Measurements from ENCODE around the gene EIF4E1B. TPM values are rescaled to one million over a fixed set of nuclear protein-coding genes. Genes with fewer than 3 reads are reported as not detected.

EIF4E1B gene
- total and polyA plus RNA-seq, 2 donors (not counting 1 experiment from before 2014, with no cell fraction given) = not detected

DNA sequence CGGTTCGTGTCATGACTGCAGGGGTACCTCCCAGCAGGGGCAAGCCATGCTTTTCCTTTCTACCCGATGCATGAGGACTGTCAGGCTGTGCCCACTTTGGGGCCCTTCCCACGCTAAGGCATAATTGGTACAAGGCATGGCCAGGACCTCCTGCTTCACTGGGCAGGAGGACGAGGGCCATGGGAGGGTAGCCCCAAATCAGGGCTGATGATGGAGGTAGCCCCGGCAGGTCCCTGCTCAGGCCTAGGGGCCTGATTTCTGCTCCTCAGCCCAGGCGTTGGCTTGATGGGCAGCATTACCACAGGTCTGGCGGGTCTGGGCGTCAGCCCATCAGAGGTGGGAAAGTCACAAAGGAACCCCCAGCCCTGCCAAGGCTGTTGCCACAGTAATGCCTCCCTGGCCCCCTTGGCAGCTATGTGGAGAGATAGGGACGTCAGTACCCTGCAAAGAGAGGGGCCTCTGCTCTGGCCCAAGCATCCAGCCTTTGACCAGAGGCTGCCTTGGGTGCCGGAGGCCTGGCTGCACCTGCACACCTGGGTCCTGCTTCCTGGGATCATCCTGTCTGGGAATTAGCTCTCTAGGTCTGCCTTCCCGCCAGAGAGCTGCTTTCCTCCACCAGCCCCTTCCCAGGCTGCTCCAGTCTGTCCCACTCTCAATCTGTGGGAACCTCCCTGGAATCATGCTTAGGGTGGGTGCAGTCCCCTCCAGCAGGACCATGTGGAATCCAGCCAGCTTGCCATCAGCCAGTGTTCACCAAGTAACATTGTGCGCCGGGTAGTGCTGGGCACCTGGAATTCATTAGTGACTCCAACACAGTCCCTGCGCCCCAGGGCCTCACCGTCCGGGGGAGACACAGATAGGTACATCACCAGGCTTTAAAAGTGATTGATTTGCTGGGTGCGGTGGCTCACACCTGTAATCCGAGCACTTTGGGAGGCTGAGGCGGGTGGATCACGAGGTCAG lies 32.2 kb downstream of the EIF4E1B start:
- H3K79me2 ChIP-seq (ENCODE audit: control insufficient read depth, insufficient read depth, low read length) = no peaks in the 10 kb centered on the region
- no peak for TF ChIP-seq EZH2 (IDR thresholded peaks at IDR 0.05; ENCODE audit: low read length, missing control alignments)
- TF ChIP-seq, protein P1, sequence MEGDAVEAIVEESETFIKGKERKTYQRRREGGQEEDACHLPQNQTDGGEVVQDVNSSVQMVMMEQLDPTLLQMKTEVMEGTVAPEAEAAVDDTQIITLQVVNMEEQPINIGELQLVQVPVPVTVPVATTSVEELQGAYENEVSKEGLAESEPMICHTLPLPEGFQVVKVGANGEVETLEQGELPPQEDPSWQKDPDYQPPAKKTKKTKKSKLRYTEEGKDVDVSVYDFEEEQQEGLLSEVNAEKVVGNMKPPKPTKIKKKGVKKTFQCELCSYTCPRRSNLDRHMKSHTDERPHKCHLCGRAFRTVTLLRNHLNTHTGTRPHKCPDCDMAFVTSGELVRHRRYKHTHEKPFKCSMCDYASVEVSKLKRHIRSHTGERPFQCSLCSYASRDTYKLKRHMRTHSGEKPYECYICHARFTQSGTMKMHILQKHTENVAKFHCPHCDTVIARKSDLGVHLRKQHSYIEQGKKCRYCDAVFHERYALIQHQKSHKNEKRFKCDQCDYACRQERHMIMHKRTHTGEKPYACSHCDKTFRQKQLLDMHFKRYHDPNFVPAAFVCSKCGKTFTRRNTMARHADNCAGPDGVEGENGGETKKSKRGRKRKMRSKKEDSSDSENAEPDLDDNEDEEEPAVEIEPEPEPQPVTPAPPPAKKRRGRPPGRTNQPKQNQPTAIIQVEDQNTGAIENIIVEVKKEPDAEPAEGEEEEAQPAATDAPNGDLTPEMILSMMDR (conservative IDR thresholded peaks at IDR 0.05 in 1 of 2, IDR thresholded peaks at IDR 0.05 in 1 of 2; ENCODE audit: low read depth in 1 of 2, low read length in 2 of 2) = no peak
- no peaks in the 10 kb centered on the region for H3K9me3 ChIP-seq (ENCODE audit: control insufficient read depth, insufficient read depth, low read depth, low read length)
- H3K27me3 ChIP-seq (ENCODE audit: control insufficient read depth, insufficient read depth, low read length) = peaks cover 6% of the 10 kb centered on the region
- H3K4me1 ChIP-seq (ENCODE audit: control insufficient read depth, extremely low read depth, insufficient read depth, low read length) = peaks cover 2% of the 10 kb centered on the region
- no peaks in the 10 kb centered on the region for H4K20me1 ChIP-seq (ENCODE audit: control insufficient read depth, extremely low read depth, insufficient read depth, low read length)
- no peaks in the 10 kb centered on the region for H3K36me3 ChIP-seq (ENCODE audit: control insufficient read depth, insufficient read depth, low read length)
- no peak overlapping the region for H3K4me2 ChIP-seq (ENCODE audit: extremely low read depth, insufficient read depth, low read length)
- H3K27ac ChIP-seq (ENCODE audit: insufficient read depth, low read length) = no peak overlapping the region
- DNase-seq (ENCODE audit: low read depth in 2 of 2) = no peak
- no peak overlapping the region for H3K4me3 ChIP-seq (replicated peaks in 1 of 4; ENCODE audit: control extremely low read depth in 1 of 4, insufficient read depth in 1 of 4, low read depth in 3 of 4, low read length in 4 of 4)
- H2AFZ ChIP-seq (ENCODE audit: low read length) = no peak overlapping the region
- no peak overlapping the region for H3K9ac ChIP-seq (ENCODE audit: insufficient read depth, low read length)

DNA sequence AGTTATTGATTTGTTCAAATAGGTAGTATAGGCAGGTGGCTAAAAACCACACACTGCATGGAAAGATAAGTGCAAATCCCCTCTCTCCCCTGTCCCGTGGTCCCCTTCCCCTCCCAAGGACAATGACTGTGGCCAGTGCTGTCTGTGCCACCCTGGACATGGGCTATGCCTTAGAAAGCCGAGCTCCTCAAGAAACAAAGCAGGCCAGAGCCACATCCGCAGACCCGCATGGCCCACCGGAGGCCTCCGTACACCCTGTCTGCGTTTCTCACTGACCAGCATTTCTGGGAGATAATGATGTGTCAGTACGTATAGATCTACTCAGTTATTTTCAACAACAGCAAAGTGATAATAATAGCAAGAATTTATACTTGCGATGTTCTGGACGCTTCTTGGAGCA lies 33.1 kb downstream of the EIF4E1B start:
- Histone ChIP-seq H2AFZ (ENCODE audit: low read length) (no peak overlapping the region), H3K4me3 (replicated peaks in 1 of 4; ENCODE audit: control extremely low read depth in 1 of 4, insufficient read depth in 1 of 4, low read depth in 3 of 4, low read length in 4 of 4) (no peak overlapping the region), H3K4me1 (ENCODE audit: control insufficient read depth, extremely low read depth, insufficient read depth, low read length) (peaks cover 2% of the 10 kb centered on the region), H3K79me2 (ENCODE audit: control insufficient read depth, insufficient read depth, low read length) (no peaks in the 10 kb centered on the region), H3K27me3 (ENCODE audit: control insufficient read depth, insufficient read depth, low read length) (peaks cover 11% of the 10 kb centered on the region), H3K36me3 (ENCODE audit: control insufficient read depth, insufficient read depth, low read length) (no peaks in the 10 kb centered on the region), H3K4me2 (ENCODE audit: extremely low read depth, insufficient read depth, low read length) (no peak overlapping the region), H4K20me1 (ENCODE audit: control insufficient read depth, extremely low read depth, insufficient read depth, low read length) (no peaks in the 10 kb centered on the region), H3K9me3 (ENCODE audit: control insufficient read depth, insufficient read depth, low read depth, low read length) (no peaks in the 10 kb centered on the region), H3K27ac (ENCODE audit: insufficient read depth, low read length) (no peak overlapping the region), H3K9ac (ENCODE audit: insufficient read depth, low read length) (no peak overlapping the region)
- TF ChIP-seq EZH2 (IDR thresholded peaks at IDR 0.05; ENCODE audit: low read length, missing control alignments) = no peak
- TF ChIP-seq, protein P1 (conservative IDR thresholded peaks at IDR 0.05 in 1 of 2, IDR thresholded peaks at IDR 0.05 in 1 of 2; ENCODE audit: low read depth in 1 of 2, low read length in 2 of 2) = no peak
- DNase-seq (ENCODE audit: low read depth in 2 of 2) = no peak

DNA sequence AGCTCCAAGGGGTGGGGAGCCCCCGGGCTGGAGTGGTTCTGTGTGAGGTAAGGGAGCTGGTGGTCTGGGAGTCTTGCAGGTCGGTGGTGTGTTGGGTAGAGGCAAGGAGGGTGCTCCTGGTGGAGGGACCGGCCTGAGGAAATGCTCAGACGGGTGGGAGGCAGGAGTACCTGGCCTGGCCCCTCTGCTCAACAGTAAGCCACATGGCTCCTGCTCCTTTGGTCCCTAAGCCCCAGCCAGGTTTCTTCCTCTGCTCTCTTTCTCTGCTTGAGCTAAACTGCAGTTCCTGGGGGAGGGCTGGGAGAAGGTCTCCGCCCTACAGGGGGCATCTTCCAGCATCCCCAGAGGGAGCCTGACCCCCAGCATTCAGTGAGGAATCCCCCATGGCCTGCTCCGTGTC lies 34.0 kb downstream of the EIF4E1B start:
- Histone ChIP-seq H3K9me3 (ENCODE audit: control insufficient read depth, insufficient read depth, low read depth, low read length) (no peaks in the 10 kb centered on the region), H3K4me1 (ENCODE audit: control insufficient read depth, extremely low read depth, insufficient read depth, low read length) (no peaks in the 10 kb centered on the region), H3K27me3 (ENCODE audit: control insufficient read depth, insufficient read depth, low read length) (peaks cover 17% of the 10 kb centered on the region), H3K36me3 (ENCODE audit: control insufficient read depth, insufficient read depth, low read length) (no peaks in the 10 kb centered on the region), H2AFZ (ENCODE audit: low read length) (no peak overlapping the region), H3K79me2 (ENCODE audit: control insufficient read depth, insufficient read depth, low read length) (no peaks in the 10 kb centered on the region), H4K20me1 (ENCODE audit: control insufficient read depth, extremely low read depth, insufficient read depth, low read length) (no peaks in the 10 kb centered on the region), H3K27ac (ENCODE audit: insufficient read depth, low read length) (no peak overlapping the region), H3K9ac (ENCODE audit: insufficient read depth, low read length) (no peak overlapping the region), H3K4me2 (ENCODE audit: extremely low read depth, insufficient read depth, low read length) (no peak overlapping the region), H3K4me3 (replicated peaks in 1 of 4; ENCODE audit: control extremely low read depth in 1 of 4, insufficient read depth in 1 of 4, low read depth in 3 of 4, low read length in 4 of 4) (no peak overlapping the region)
- DNase-seq (ENCODE audit: low read depth in 2 of 2) = no peak
- no peak for TF ChIP-seq EZH2 (IDR thresholded peaks at IDR 0.05; ENCODE audit: low read length, missing control alignments)
- TF ChIP-seq, protein P1 (conservative IDR thresholded peaks at IDR 0.05 in 1 of 2, IDR thresholded peaks at IDR 0.05 in 1 of 2; ENCODE audit: low read depth in 1 of 2, low read length in 2 of 2) = no peak
